GM23338 (cell line): ENCODE results near the gene DIP2B. TPM values are rescaled to one million over a fixed set of nuclear protein-coding genes. Genes with fewer than 3 reads are reported as not detected.

Source experiments
- ATAC-seq: fragments of 200-7000 bp; cut with Tn5 transposase; 3 replicates; pipeline ENCODE4 v1.9.1; 2020
- DNase-seq: peaks from one replicate; pipeline ENCODE4 v3.0.0-alpha.2; 2015; ENCODE audit warnings: low spot score
- H2AFZ ChIP-seq: fragments of 200-600 bp; sonication (generic); 2 replicates; pipeline ENCODE4 v1.8.0; 2016; ENCODE audit warnings: antibody characterized with exemption, mild to moderate bottlenecking, moderate library complexity
- H3F3A ChIP-seq: fragments of 200-600 bp; sonication (generic); replicated peaks from 2 replicates; pipeline ENCODE4 v1.8.0; 2017; ENCODE audit warnings: antibody characterized with exemption, mixed run types, low read depth
- H3K27ac ChIP-seq: fragments of 200-600 bp; sonication (generic); 2 replicates; pipeline ENCODE4 v1.6.1; 2016; ENCODE audit warnings: low read depth
- H3K27me3 ChIP-seq: fragments of 200-600 bp; sonication (generic); 2 replicates; pipeline ENCODE4 v1.8.0; 2016; ENCODE audit warnings: mild to moderate bottlenecking, mixed run types, moderate library complexity; ENCODE audit not compliant: insufficient read depth
- H3K36me3 ChIP-seq: fragments of 200-600 bp; sonication (generic); 2 replicates; pipeline ENCODE4 v1.8.0; 2016; ENCODE audit warnings: mild to moderate bottlenecking; ENCODE audit not compliant: insufficient read depth
- H3K4me1 ChIP-seq: fragments of 200-600 bp; sonication (generic); 2 replicates; pipeline ENCODE4 v1.8.0; 2016; ENCODE audit warnings: mild to moderate bottlenecking, moderate library complexity; ENCODE audit not compliant: insufficient read depth
- H3K4me2 ChIP-seq: fragments of 200-600 bp; sonication (generic); 2 replicates; pipeline ENCODE4 v1.7.1; 2017; ENCODE audit warnings: mixed run types
- H3K4me3 ChIP-seq: fragments of 200-600 bp; sonication (generic); 2 replicates; pipeline ENCODE4 v1.6.1; 2016; ENCODE audit warnings: mixed run types
- H3K79me2 ChIP-seq: fragments of 200-600 bp; sonication (generic); replicated peaks from 2 replicates; pipeline ENCODE4 v1.8.0; 2017; ENCODE audit warnings: mild to moderate bottlenecking; ENCODE audit not compliant: insufficient read depth
- H3K9me2 ChIP-seq: fragments of 200-600 bp; sonication (generic); 2 replicates; pipeline ENCODE4 v1.8.0; 2017; ENCODE audit not compliant: insufficient read depth
- H4K20me1 ChIP-seq: fragments of 200-600 bp; sonication (generic); replicated peaks from 2 replicates; pipeline ENCODE4 v1.8.0; 2017; ENCODE audit warnings: mild to moderate bottlenecking; ENCODE audit not compliant: insufficient read depth
- H3K27ac Mint-ChIP-seq: 2 replicates; pipeline ENCODE4 v1.8.0; 2020; ENCODE audit warnings: inconsistent platforms, mild to moderate bottlenecking, moderate library complexity, mixed read lengths
- H3K27me3 Mint-ChIP-seq: 3 replicates; pipeline ENCODE4 v1.8.0; 2022; ENCODE audit warnings: low read depth, mild to moderate bottlenecking, moderate library complexity, mixed read lengths, inconsistent platforms; ENCODE audit not compliant: insufficient read depth, poor library complexity
- H3K36me3 Mint-ChIP-seq: 3 replicates; pipeline ENCODE4 v1.8.0; 2021; ENCODE audit warnings: low read depth, mild to moderate bottlenecking, inconsistent platforms, moderate library complexity, mixed read lengths
- H3K4me1 Mint-ChIP-seq: 3 replicates; pipeline ENCODE4 v1.8.0; 2020; ENCODE audit warnings: mild to moderate bottlenecking, inconsistent platforms, mixed read lengths
- H3K4me3 Mint-ChIP-seq: 3 replicates; pipeline ENCODE4 v1.8.0; 2021; ENCODE audit warnings: moderate library complexity, mild to moderate bottlenecking, inconsistent platforms, mixed read lengths
- H3K9me3 Mint-ChIP-seq: 3 replicates; pipeline ENCODE4 v1.8.0; 2020; ENCODE audit warnings: moderate library complexity, mild to moderate bottlenecking, inconsistent platforms, mixed read lengths
- CREB1 ChIP-seq: fragments of 250-450 bp; sonication (Bioruptor Pico); IDR thresholded peaks from 2 replicates; pipeline ENCODE4 v1.5.0; 2020; ENCODE audit warnings: low read depth, mild to moderate bottlenecking, moderate library complexity
- ETS1 ChIP-seq: IDR thresholded peaks from 2 replicates; pipeline ENCODE4 v1.6.1; 2016; ENCODE audit warnings: antibody characterized with exemption
- EZH2phosphoT487 ChIP-seq: fragments of 200-600 bp; sonication (generic); IDR thresholded peaks from one replicate; pipeline ENCODE4 v1.8.1; 2018; ENCODE audit warnings: antibody characterized with exemption; ENCODE audit not compliant: unreplicated experiment
- ZNF114 ChIP-seq: fragments of 250-450 bp; sonication (Bioruptor Pico); IDR thresholded peaks from 2 replicates; pipeline ENCODE4 v1.5.0; 2020; ENCODE audit warnings: mild to moderate bottlenecking, moderate library complexity
- ZNF331 ChIP-seq: fragments of 250-450 bp; sonication (Bioruptor Pico); IDR thresholded peaks from 2 replicates; pipeline ENCODE4 v1.5.0; 2020; ENCODE audit warnings: low read depth, mild to moderate bottlenecking, moderate library complexity
- polyA plus RNA-seq: library from polyadenylated mRNA; unstranded; fragments of >200 nt; fragmentation: Nextera tagmentation; extraction: Ambion mirVana; gene quantifications from 2 replicates; pipeline ENCODE4 v1.2.1, GENCODE V29; 2016
- total RNA-seq: library from RNA; depleted of rRNA; stranded (reverse); fragments of >200 nt; shearing (Covaris generic); gene quantifications from 2 replicates; pipeline ENCODE4 v1.2.3, GENCODE V29; 2014
- TF ChIP-seq, protein P1 (sequence below): IDR thresholded peaks from one replicate; pipeline ENCODE4 v1.6.1; 2018; ENCODE audit warnings: antibody characterized with exemption; ENCODE audit not compliant: unreplicated experiment

The DIP2B gene
- total and polyA plus RNA-seq, 2 experiments from 2014 or later, result 8.0 to 36.4 TPM

DNA sequence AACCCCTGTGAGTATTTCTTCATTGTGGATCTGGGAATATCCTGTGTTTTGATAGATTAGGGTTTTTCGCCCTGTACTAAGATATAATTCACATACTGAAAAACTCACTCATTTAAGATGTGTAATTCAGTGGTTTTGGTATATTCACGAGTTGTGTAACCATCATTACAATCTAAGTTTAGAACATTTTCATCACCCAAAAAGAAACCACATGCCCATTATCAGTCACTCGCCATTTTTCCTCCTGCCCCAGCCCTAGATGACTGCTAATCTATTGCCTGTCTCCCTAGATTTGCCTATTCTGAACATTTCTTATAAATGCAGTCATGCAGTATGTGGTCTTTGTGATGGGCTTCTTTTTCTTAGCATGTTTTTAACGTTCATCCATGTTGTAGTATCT is 191.2 kb downstream of the DIP2B start (continued):
- TF ChIP-seq, protein P1, sequence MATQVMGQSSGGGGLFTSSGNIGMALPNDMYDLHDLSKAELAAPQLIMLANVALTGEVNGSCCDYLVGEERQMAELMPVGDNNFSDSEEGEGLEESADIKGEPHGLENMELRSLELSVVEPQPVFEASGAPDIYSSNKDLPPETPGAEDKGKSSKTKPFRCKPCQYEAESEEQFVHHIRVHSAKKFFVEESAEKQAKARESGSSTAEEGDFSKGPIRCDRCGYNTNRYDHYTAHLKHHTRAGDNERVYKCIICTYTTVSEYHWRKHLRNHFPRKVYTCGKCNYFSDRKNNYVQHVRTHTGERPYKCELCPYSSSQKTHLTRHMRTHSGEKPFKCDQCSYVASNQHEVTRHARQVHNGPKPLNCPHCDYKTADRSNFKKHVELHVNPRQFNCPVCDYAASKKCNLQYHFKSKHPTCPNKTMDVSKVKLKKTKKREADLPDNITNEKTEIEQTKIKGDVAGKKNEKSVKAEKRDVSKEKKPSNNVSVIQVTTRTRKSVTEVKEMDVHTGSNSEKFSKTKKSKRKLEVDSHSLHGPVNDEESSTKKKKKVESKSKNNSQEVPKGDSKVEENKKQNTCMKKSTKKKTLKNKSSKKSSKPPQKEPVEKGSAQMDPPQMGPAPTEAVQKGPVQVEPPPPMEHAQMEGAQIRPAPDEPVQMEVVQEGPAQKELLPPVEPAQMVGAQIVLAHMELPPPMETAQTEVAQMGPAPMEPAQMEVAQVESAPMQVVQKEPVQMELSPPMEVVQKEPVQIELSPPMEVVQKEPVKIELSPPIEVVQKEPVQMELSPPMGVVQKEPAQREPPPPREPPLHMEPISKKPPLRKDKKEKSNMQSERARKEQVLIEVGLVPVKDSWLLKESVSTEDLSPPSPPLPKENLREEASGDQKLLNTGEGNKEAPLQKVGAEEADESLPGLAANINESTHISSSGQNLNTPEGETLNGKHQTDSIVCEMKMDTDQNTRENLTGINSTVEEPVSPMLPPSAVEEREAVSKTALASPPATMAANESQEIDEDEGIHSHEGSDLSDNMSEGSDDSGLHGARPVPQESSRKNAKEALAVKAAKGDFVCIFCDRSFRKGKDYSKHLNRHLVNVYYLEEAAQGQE, result no peak
- no peak for TF ChIP-seq CREB1 (CRISPR knock-in tag)

DNA sequence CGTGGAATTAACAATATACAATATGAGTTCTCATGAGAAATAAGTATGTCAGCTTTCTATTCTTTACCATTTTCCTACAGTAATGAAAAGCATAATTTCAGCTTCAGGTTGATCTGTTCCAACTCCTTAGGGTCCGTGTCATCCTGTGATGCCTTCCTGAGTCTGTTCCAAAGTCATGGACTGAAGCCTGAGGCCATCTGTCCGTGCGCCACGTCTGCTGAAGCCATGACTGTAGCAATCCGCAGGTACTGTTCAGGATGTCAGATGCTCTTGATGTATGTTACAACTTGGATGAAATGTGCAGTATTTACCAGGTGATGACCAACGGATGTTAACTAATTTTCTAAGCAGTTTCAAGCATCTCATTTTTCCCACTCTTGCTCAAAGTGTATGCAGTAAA is 192.1 kb downstream of the DIP2B start:
- Histone ChIP-seq H3K27ac (no peak overlapping the region), H2AFZ (no peak overlapping the region), H3K27me3 (no peaks in the 10 kb centered on the region), H3K4me1 (no peaks in the 10 kb centered on the region), H3K4me2 (no peak overlapping the region), H3K79me2 (no peaks in the 10 kb centered on the region), H3K9me2 (no peaks in the 10 kb centered on the region), H3F3A (no peaks in the 10 kb centered on the region), H3K4me3 (no peak overlapping the region), H4K20me1 (peaks cover 5% of the 10 kb centered on the region; the same call in 1 of the 2 replicates), H3K36me3 (peaks cover 35% of the 10 kb centered on the region)
- ATAC-seq (no peak), DNase-seq (no peak)
- TF ChIP-seq, protein P1, result no peak
- TF ChIP-seq ETS1, result no peak
- TF ChIP-seq ZNF331 (CRISPR knock-in tag), result no peak
- TF ChIP-seq ZNF114 (CRISPR knock-in tag), result no peak
- no peak for TF ChIP-seq EZH2phosphoT487
- Mint-ChIP-seq H3K9me3 (no peaks in the 10 kb centered on the region), H3K27me3 (peaks cover 2% of the 10 kb centered on the region), H3K27ac (no peak overlapping the region), H3K36me3 (peaks cover 31% of the 10 kb centered on the region), H3K4me3 (no peak overlapping the region), H3K4me1 (no peaks in the 10 kb centered on the region)
